Aorta (tissue), 5 donors: ENCODE data around the gene PIK3R1. TPM values are rescaled to one million over a fixed set of nuclear protein-coding genes. Genes with fewer than 3 reads are reported as not detected.

ENCODE experiments used
- ATAC-seq: fragments of 200-7000 bp; cut with Tn5 transposase; one replicate; pipeline ENCODE4 v1.9.1; 2022; ENCODE audit warnings: moderate library complexity; ENCODE audit not compliant: low FRiP score
- DNase-seq, 2 donors: peaks; one replicate each; pipeline ENCODE4 v3.0.0-alpha.2; 2020
- H3K27ac ChIP-seq, 2 donors: one replicate each; pipeline ENCODE4 v1.5.1; 2013; ENCODE audit warnings: low read length in 2 of 2, mild to moderate bottlenecking in 2 of 2, moderate library complexity in 2 of 2, control low read depth in 1 of 2, inconsistent platforms in 1 of 2, low read depth in 1 of 2
- H3K27me3 ChIP-seq, 2 donors: one replicate each; pipeline ENCODE4 v1.6.1; 2013; ENCODE audit warnings: control low read depth in 1 of 2, low read length in 1 of 2, mild to moderate bottlenecking in 1 of 2, moderate library complexity in 1 of 2; ENCODE audit not compliant: insufficient read depth in 2 of 2, control insufficient read depth in 1 of 2
- H3K36me3 ChIP-seq, 2 donors: one replicate each; pipeline ENCODE4 v1.6.1; 2013; ENCODE audit warnings: control low read depth in 1 of 2, low read length in 1 of 2, mild to moderate bottlenecking in 1 of 2; ENCODE audit not compliant: insufficient read depth in 2 of 2, control insufficient read depth in 1 of 2
- H3K4me1 ChIP-seq, 2 donors: one replicate each; pipeline ENCODE4 v1.6.1; 2013; ENCODE audit warnings: low read length in 2 of 2, control low read depth in 1 of 2, mild to moderate bottlenecking in 1 of 2, moderate library complexity in 1 of 2; ENCODE audit not compliant: insufficient read depth in 2 of 2, control insufficient read depth in 1 of 2
- H3K4me3 ChIP-seq, 2 donors: one replicate each; pipeline ENCODE4 v1.5.1; 2013; ENCODE audit warnings: low read length in 2 of 2, control low read depth in 1 of 2, mild to moderate bottlenecking in 1 of 2
- H3K9me3 ChIP-seq: one replicate; pipeline ENCODE4 v1.6.1; 2013; ENCODE audit warnings: mild to moderate bottlenecking, low read length; ENCODE audit not compliant: control insufficient read depth
- WGBS, 2 donors: extraction: QIAGEN DNeasy Blood & Tissue Kit; methylation state at CpG; one replicate each; pipeline ENCODE4 v1.1.7; 2013; 5-methylcytosine and 5-hydroxymethylcytosine counted together
- intact Hi-C, 2 donors: fragments of 100-400 bp; cut with DNase I; formaldehyde crosslinking; loops; one replicate each; pipeline versions ENCODE4 v1.14.2 to v1.15.0; 2022
- polyA plus RNA-seq, 2 donors: library from polyadenylated mRNA; stranded (reverse); fragments of 200-250 nt; gene quantifications; one replicate each; pipeline ENCODE4 v1.2.3, GENCODE V29; 2013
- total RNA-seq, 2 donors: library from RNA; stranded (reverse); fragmentation: NEBNext Ultra II Directional; extraction: Animal tissue kit (Norgen Biotek cat#: 25700); gene quantifications; one replicate each; pipeline ENCODE4 v1.2.1, GENCODE V29; 2021
- donor health status: healthy with polysubstance abuse.
- donor health status: Bipolar disorder and iron deficiency.
- donor health status: DM: no; HTN: no; CAD: no.
- donor health status: DM: no; HTN: no; CAD: no.
- donor health status: DM: yes; HTN: yes; CAD: no.

The PIK3R1 gene
- total and polyA plus RNA-seq, 4 donors, result 12.3 to 132 (median 43.3) TPM

DNA sequence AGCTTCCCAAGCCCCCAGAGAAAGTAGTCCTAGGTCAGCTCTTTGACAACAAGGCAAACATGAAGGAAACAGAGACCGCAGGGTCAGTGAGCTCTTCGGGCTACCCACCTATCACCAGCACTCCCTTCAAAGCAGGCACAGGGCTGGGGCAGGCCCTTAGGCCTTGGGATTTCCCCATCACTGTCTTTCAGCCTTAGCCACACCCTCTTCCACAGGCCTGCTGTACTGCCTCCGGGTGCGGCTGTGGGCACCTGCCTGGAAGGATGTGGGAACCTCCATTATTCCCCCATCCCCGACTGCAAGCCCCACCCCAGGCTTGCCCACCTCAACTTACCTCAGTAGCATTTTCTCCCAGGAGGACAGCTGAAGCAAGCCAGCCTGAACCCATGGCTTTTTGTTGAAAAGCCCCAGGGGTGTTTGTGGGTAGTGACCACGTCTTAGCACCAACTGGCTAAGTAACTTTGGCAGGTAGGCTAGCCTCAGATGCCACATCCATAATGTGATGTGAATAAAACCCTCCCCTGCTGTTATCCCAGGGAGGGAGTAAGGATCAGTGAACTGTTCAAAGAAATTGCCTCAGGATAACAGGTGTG lies 100.2 kb downstream of the PIK3R1 start:
- no peak for ATAC-seq
- intact Hi-C loops, result no loop called here
- DNase-seq, result no peak
- no peak overlapping the region for H3K27ac ChIP-seq
- H3K27me3 ChIP-seq, result no peaks in the 10 kb centered on the region
- no peak overlapping the region for H3K4me3 ChIP-seq
- 92 to 93% methylated on average over 6 of the region's 6 CpGs for WGBS, 2 donors
- H3K4me1 ChIP-seq, result no peaks in the 10 kb centered on the region
- H3K36me3 ChIP-seq, result no peaks in the 10 kb centered on the region
- no peaks in the 10 kb centered on the region for H3K9me3 ChIP-seq

DNA sequence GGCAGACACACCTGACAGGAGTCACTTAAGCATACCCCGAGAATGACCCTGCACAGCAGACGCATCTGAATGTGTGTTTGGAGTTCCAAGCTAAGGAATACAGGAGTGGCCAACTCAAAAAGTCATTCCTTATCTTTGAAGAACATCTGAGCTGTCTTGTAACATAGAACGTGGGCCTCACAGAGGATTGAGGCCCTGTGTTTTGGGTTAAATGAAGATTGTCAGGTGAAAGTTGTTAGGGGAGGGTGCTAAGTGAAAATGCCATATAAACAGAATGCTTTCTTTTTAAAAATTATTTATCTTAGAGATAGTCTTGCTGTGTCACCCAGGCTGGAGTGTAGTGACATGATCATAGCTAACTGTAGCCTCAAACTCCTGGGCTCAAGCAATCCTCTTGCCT lies 100.9 kb downstream of the PIK3R1 start:
- intact Hi-C loops, result no loop called here

DNA sequence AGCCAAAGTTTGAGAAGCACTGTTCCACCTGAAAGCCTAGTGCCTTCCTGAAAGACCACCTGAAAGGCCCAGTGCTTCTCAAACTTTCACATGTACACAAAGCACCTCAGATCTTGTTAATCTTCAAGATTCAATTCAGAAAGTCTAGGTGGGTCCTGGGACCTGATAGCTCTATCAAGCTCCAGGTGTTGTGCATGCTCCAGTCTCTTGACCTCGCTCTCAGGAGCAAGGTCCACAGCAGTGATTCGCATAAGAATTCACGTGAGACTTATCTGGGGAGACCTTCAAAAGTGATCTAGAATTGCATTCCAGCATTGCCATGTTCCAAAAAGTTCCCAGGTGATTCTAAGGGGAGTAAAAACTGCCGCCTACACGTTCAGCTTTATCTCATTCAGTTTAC lies 102.1 kb downstream of the PIK3R1 start:
- 94 to 96% methylated on average over 5 of the region's 5 CpGs for WGBS, 2 donors
- no peak overlapping the region for H3K4me3 ChIP-seq

More for the DNA sequence above, 100.9 kb downstream of the PIK3R1 start:
- 97% methylated on average over 3 of the region's 3 CpGs for WGBS, 2 donors
- H3K4me1 ChIP-seq, result no peaks in the 10 kb centered on the region
- H3K36me3 ChIP-seq, result no peaks in the 10 kb centered on the region
- H3K27ac ChIP-seq, result no peak overlapping the region
- no peak for DNase-seq
- H3K4me3 ChIP-seq, result no peak overlapping the region
- H3K9me3 ChIP-seq, result no peaks in the 10 kb centered on the region
- ATAC-seq, result no peak
- H3K27me3 ChIP-seq, result no peaks in the 10 kb centered on the region

DNA sequence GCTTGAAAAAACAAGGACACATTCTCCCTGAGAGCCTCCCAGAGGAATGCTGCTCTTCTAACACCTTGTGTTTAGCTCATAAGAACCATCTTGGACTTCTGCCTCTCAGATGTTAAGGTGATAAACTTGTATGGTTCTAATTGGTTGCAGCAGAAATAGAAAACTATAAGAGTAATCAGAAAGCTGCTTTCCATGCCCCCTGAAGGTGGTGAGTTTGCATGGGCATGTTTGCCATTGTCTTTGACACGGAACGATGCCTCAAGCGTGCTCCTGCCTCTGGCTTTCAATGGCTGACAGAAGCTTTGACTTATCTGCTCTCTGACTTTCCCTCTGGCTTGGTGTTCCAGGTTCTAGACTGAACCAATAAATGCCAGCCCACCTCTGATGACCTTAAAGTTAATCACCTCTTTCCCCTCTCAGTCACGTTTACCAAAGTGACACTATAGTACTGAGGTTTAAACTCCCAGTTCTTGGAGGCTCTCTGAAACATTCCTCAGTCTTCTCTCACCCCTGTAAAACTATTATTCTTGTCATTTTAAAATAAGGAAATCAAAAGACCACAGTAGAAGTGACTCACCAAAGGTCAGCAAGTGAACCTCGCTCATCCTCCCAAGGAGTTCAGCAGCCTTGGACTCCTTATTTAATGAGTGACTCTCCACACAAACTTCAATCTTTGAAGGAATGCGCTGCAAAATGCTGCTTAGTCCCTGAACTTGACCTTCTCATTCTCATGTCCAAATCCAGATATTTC lies 103.6 kb downstream of the PIK3R1 start:
- no peaks in the 10 kb centered on the region for H3K27me3 ChIP-seq
- 94 to 95% methylated on average over 6 of the region's 6 CpGs for WGBS, 2 donors
- H3K36me3 ChIP-seq, result no peaks in the 10 kb centered on the region
- H3K27ac ChIP-seq, result no peak overlapping the region
- DNase-seq (no peak), ATAC-seq (no peak)
- no peak overlapping the region for H3K4me3 ChIP-seq
- H3K4me1 ChIP-seq, result no peaks in the 10 kb centered on the region
- no peaks in the 10 kb centered on the region for H3K9me3 ChIP-seq
- intact Hi-C loops, result no loop called here

More for the DNA sequence above, 102.1 kb downstream of the PIK3R1 start:
- intact Hi-C loops, result no loop called here
- H3K27ac ChIP-seq, result no peak overlapping the region
- H3K36me3 ChIP-seq, result no peaks in the 10 kb centered on the region
- H3K4me1 ChIP-seq, result no peaks in the 10 kb centered on the region
- no peak for DNase-seq
- no peaks in the 10 kb centered on the region for H3K27me3 ChIP-seq
- no peaks in the 10 kb centered on the region for H3K9me3 ChIP-seq
- no peak for ATAC-seq

DNA sequence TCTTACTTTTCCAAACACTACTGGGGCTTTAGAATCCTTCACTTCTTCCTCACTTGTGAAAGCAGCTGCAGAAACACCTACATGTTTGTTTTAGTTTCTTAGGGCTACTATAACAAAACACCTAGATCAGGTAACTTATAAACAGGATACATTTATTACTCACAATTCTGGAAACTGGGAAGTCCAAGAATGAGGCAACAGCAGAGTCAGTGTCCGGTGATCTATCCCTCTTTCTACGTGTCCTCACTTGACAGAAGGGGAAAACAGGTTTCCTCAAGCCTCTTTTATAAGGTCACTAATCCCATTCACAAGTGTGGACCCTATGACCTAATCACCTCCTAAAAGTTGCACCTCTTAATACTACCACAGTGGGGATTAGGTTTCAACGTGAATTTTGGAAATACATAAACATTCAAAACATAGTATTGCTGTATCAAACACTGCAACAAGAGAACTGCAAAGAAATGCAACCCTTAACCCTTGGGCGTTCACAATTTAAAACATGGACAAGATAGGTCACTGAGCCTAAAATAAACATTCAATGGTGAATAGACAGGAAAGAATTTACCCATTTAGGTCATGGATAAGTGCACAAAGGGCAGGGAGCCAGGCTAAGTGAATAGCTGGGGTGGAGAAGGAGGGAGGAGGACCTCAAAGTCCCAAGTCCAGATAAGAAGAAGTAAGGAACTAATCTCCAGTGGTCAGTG lies 104.3 kb downstream of the PIK3R1 start:
- no peaks in the 10 kb centered on the region for H3K27me3 ChIP-seq
- WGBS, 2 donors, result 88 to 89% methylated on average over 4 of the region's 4 CpGs

DNA sequence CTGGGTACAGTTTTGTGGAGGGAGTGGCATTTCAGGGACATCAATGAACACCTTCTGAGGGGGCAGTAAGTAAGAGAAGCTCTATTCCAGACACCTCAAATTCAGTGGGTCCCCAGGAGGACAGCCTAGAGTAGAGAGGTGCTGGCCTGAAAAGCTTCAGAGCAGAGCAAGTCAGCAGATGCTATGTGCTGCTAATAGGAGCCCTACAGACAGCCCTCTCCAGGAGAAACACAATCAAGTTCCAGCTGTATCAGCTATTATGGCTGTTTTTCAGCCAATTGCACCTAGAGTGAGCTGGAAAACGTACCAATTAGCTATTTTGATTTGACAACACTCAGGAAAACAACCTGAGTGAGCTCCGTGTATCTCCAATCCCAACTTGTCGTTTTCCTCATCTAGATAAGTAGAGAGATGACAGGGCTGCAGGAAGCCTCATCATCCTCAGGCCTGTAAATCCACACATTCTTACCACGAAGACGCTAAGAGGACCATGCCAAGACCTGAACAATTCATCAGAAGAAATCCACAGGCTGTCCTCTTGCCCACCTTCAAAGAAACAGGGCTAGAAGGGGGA lies 104.9 kb downstream of the PIK3R1 start:
- no peak for ATAC-seq
- Histone ChIP-seq H3K9me3 (no peaks in the 10 kb centered on the region), H3K36me3 (no peaks in the 10 kb centered on the region), H3K4me3 (no peak overlapping the region), H3K27me3 (no peaks in the 10 kb centered on the region), H3K4me1 (no peaks in the 10 kb centered on the region), H3K27ac (no peak overlapping the region)
- WGBS, 2 donors, result 70 to 79% methylated on average over 5 of the region's 5 CpGs
- intact Hi-C loops, result no loop called here
- DNase-seq, result no peak

More for the DNA sequence above, 104.3 kb downstream of the PIK3R1 start:
- Histone ChIP-seq H3K36me3 (no peaks in the 10 kb centered on the region), H3K9me3 (no peaks in the 10 kb centered on the region), H3K4me1 (no peaks in the 10 kb centered on the region), H3K4me3 (no peak overlapping the region), H3K27ac (no peak overlapping the region)
- no peak for ATAC-seq
- DNase-seq, result no peak
- intact Hi-C loops, result no loop called here

DNA sequence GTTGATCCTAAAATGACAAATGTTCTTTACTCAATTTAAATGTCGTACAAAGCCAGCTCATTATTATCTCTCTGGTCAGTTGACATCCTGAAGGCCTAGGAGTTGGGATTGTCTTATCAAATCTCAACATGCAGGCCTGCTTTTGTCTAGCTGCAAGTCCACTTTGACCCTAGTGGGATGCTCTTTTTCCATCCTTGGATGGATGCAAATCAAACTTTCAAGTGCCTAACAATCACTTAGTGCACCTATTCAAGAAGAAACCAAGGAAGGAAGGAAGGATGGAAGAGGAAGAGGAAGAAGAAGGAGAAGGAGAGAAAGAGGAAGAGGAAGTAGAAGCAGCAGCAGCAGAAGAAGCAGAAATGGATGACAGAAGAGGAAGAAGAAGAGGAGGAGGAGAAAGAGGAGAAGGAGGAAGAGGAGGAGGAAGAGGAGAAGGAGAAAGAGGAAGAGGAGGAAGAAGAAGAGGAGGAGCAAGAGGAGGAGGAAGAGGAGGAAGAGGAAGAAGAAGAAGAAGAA lies 109.6 kb downstream of the PIK3R1 start:
- H3K4me3 ChIP-seq, result no peak overlapping the region
- intact Hi-C loops, result no loop called here
- H3K9me3 ChIP-seq, result no peaks in the 10 kb centered on the region
- 95 to 96% methylated on average over 1 of the region's 1 CpG for WGBS, 2 donors
- no peaks in the 10 kb centered on the region for H3K36me3 ChIP-seq
- DNase-seq (no peak), ATAC-seq (no peak)
- no peak overlapping the region for H3K27ac ChIP-seq
- H3K27me3 ChIP-seq, result no peaks in the 10 kb centered on the region
- no peaks in the 10 kb centered on the region for H3K4me1 ChIP-seq

DNA sequence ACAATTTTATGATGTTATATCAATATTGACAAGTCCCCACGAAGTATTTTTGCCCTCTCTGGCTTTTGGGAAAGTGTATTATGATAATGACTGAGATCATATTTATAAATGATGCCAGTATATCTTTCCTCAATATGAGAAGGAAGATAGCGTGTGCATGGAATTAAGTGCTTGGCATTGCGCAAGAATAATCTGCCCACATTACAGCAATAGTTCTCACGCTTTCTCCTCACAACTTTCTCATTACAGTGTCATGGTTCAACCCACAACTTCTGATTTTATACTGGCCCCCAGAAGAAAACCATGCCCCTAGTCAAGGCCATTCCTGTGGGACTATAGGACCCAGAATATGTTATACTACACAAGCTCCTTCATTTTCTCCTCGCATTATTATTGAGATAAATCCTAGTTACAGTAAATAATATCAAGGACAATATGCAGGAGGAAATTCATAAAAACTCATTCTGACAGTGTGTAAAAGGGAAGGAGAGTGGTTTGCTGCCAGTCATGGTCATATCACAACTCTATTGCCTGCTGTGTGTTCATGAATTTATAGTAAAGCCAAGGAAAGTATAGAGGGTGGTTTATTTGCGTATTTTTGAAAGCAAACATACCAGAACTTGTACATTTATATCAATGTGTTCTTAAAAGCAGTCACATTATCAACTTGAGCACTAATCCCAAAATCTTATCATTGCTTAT lies 114.1 kb downstream of the PIK3R1 start:
- WGBS, 2 donors, result 62 to 65% methylated on average over 6 of the region's 6 CpGs
- intact Hi-C loops, result no loop called here

More for the DNA sequence above, 114.1 kb downstream of the PIK3R1 start:
- Histone ChIP-seq H3K4me3 (no peak overlapping the region), H3K9me3 (no peaks in the 10 kb centered on the region), H3K27ac (no peak overlapping the region), H3K27me3 (no peaks in the 10 kb centered on the region), H3K36me3 (no peaks in the 10 kb centered on the region), H3K4me1 (peaks cover 0 to 2% of the 10 kb centered on the region in 2 donors)
- DNase-seq, result no peak
- ATAC-seq, result no peak
